A549 treated with dexamethasone at 1 μM for 4 hours (cell line): ENCODE results near the gene KRR1. TPM values are rescaled to one million over a fixed set of nuclear protein-coding genes. Genes with fewer than 3 reads are reported as not detected.

Experiments used
- total RNA-seq: library from RNA; stranded (reverse); fragments of 200-300 nt; extraction: Qiagen RNA extraction; gene quantifications from 5 replicates; pipeline ENCODE4 v1.2.3, GENCODE V29; 2022

The KRR1 gene
- 53.1 to 76.5 TPM (median 62.6 TPM) in 5 replicates for total RNA-seq

DNA sequence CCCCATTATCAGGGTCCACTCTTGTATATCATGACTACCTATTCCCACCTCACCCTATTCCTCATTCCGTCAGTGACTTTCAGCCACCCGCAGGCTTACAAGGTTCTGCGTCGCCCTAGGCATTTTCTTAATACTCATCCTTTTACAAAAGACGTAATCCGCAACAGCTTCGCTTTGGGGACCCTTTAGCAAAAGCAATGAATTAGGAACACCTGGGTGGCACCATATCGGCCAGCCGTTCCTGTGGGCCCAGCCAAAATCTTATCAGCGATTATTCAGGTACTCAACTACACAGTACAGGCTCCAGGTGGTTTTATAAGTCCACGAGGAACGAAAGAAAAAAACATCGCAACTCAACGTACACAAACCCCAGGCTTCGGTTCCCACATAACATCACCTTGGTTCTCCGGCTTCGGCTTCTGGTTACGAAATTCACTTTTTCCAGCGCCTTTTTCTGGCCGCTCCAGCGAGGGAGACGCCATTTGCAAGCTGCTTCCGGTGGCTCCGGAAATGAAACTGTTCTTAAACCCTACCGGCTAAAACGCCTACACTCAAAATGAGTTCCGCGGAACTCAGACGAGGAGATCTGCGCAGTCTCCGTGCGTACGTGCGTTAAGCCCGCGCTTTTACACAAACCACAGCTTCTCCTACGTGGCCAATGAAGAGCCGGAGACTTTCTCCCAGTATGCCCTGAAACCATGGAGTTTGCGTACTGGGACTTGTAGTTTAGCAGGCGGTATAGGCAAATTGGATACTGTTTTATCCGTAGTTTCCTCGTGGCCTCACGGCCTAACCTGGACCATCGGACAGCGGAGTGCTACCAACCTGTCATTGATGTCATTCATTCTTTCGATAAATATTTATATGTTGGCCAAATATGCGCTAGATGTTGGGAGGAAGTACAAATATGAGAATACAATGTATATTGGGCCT, at the start of gene KRR1:
KRR1 (minus strand) TSS at position 494 of the 933 bp plus-strand sequence; CDS start at position 482, 12 bp downstream.

DNA sequence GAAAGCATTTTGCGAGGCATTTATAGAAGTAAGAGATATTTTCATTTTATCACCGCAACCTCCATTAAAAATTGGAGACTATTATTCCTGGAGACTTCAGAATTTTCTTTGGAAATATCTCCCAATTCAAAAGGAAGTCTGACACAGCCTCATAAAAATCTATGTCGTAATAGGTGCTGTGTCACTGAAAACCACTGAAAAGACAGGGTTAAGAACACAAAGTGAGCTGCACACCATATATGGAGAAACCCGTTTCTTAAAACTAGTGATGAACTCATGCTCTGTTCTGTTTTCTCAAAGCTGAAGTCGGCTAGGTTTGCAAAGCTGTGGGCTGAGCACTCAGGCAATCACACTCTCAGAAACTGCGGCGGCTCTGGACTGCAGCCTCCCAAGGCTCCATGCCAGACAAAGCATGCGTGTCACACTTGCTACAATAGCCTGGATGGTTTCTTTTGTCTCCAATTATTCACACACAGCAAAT, 30.9 kb downstream of the KRR1 start, which contains the start of gene GLIPR1:
GLIPR1 (plus strand) TSS at position 287 of the 481 bp plus-strand sequence; CDS start at position 413, 126 bp downstream.

Other genes with a start within 250 kb of the KRR1 start
- 0.57 to 1.4 TPM (median 1.2 TPM) in 5 replicates for gene CAPS2, start 181.3 kb downstream of the KRR1 start, total RNA-seq
- not detected in 5 replicates for gene GLIPR1L1, start 176.9 kb downstream of the KRR1 start, total RNA-seq
- 0.08 to 0.25 TPM (median 0.11 TPM) in 5 replicates for gene GLIPR1L2, start 120.5 kb downstream of the KRR1 start, total RNA-seq
- gene GLIPR1, start 30.9 kb downstream of the KRR1 start, total RNA-seq, result 28.2 to 39.3 TPM (median 31.1 TPM) in 5 replicates